ENCODE results near the gene EBF4.
A peak's percentile ranks its signal among the peaks of the same experiment; 100 is the strongest.

Gene EBF4

DNA sequence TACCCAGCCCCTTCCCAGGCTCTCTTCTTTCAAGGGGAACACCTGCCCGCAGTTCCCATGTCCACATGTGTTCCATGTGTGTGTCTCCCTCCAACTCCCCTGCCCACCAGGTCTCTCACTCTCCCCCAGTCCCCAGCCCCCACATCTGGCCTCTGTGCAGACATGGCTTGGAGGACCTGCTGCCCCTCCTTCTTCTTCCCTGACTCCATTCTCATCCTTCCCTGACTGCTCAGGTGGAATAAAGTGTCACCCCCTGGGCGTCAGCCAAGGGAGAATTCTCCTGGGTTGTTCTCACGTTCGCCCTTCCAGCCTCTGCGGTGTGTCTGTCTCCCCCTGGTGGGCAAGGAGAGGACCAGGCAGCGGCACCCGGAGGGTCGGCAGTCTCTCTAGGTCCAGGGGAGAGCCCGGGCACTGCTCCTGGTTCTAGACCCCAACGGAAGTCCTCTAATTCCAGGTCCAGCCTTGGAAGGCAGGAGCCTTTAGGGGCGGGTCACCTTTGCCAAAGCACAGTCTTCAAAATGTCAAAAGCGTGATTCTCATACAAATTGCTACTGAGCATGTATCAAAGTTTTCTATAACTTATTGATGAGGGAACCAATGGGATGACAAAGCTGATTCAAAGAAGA lies 50.5 kb downstream of the EBF4 start:
- peak; percentile 79 for DNase-seq (ENCODE audit: low spot score)

DNA sequence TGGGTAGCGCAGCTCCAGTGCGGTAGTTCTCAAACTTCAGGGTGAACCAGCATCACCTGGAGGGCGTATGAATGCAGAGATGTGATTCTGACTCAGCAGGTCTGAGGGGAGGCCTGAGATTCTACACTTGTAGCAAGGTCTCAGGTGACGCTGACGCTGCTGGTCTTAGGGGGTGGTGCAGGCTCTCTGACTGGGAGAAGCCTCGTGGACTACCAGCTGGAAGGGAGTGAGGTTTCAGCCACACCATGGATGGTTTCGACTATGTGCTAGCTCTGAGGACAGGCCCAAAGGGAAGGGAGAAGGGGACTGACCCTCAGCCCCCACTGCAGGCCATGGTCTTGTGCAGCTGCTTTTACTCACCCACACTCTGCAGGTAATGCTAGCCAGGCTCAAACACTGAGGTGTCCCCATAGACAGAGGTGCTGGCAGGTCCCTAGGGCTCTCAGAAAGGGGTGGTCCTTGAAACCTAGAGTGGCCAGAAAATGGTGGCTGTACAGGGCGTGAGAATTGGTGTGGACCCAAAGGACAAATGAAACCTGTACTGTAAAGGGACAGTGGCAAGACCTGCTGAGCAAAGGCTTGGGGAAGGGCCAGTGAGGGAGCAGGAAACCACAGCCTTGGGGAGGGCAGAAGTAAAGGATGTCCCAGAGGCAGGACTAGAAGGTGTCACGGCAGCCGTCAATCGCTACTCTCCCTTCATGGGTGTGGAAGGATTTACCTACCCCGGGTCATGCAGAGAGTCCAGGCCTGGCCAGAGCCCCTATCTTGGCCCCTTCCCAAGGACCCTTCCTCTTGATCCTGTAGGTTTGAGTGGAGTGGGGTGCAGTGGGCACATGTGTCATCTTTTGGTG lies 52.7 kb downstream of the EBF4 start:
- DNase-seq (ENCODE audit: low spot score), result no peak

DNA sequence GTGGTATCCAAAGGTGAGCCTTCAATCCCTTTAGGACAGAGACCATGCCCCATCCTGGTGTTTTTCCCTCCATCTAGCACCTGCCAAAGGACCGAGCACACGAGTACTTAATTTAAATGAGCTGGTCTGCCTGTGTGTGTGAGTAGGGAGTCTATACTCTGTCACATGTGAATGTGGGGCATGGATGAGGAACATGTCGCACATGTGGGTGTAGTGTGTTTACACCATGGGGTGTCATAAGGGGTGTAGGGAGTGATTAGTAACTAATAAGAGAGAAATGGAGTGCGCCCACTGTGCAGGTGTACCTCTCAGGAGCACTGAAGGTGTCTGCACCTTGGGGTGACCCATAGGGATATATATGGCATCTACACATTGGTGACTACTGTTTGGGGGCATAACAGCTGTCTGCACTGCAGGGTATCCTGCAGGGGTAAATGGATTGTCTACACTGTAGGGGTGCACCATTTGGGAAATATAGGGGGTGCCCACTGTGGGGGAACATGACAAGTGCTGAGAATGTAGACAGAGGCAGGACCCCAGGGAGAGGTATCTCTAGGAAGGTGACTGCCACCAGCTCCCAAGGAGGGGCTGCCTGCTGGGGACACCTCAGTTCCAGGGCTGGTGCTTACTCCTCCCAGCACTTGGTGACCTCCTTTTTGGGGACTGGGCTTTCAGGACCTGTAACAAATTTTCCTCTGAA lies 53.5 kb downstream of the EBF4 start:
- no peak for DNase-seq (ENCODE audit: low spot score)

DNA sequence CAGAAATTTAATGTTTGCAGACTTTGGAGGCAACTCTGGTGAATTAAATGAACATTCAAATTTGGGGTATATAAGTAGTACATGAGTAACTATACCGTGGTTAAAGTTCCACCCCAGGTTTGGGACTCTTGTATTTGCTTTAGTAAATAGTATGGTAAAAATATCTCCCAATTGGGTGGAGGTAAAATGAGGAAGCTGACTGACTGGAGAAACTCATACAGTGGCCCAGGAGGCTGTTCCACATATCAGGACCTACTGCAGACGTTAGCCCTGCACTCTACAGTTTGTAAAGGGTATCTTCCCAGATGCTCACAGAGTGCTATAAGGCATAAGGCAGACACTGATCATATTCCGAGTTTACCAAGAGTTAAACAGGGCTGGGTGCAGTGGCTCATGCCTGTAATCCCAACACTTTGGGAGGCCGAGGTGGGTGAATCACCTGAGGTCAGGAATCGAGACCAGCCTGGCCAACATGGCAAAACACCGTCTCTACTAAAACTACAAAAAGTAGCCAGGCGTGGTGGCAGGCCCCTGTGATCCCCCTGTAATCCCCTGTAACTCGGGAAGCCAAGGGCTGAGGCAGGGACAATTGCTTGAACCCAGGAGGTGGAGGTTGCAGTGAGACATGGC lies 54.2 kb downstream of the EBF4 start:
- no peak for DNase-seq (ENCODE audit: low spot score)

DNA sequence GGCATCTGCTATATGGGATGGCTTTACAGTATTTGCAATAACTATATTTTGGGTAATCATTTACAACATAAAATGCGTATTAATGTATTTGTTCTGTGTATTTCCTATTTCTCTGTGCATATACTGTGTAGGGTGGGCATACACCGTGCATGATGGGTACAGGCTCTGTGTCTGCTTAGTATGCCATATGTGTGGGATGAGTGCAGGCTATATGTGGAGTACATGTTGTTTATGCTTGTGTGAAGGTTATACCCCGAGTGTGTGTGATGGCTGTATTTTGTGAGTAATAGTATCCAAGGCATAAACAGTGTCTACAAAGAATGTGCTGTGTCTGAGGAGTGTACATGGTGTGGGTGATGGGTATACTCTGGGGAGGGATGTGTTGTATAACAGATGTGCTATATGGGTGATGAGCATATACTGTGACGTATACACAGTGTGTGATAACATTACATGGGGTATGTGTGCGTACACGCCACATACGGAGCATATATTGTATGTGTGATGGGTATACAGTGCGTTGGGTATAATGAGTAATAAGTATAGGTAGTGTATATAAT lies 55.2 kb downstream of the EBF4 start:
- no peak for DNase-seq (ENCODE audit: low spot score)

DNA sequence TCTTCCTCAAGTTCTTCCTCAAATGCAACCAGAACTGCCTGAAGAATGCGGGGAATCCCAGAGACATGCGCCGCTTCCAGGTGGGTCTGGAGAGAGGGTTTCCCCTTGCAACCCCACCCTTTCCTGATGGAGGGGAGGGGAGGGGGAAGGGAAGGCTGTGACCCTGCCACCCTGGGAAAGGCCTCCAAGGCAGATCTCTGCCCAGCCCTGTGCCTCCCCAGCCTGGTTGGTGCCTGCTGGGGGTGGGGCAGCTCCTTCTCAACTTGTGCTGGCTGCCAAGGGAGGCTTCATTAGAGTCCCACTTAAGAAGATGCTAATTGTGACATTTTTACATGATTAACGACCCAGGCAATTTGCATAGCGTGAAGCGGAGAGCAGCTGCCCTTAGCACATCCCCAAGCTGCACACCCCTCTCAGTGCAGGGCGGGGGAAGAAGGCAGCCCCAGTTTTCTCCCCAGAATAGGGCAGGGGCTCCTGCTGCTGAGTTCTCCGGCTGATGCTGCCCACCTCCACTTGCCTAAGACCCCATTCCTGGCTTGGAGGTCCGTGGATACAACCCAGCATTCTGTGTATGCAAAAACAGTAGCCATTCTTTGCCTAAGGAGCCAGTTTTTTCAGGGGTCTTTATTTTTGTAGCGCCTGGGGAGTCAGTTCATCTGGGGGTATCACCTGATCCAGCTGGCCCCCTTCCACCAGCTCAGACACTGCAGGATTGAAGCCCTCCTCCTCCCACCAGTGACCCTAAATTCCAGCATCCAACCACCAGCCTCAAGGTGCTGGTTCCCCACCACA lies 56.2 kb downstream of the EBF4 start:
- DNase-seq (ENCODE audit: low spot score), result no peak

DNA sequence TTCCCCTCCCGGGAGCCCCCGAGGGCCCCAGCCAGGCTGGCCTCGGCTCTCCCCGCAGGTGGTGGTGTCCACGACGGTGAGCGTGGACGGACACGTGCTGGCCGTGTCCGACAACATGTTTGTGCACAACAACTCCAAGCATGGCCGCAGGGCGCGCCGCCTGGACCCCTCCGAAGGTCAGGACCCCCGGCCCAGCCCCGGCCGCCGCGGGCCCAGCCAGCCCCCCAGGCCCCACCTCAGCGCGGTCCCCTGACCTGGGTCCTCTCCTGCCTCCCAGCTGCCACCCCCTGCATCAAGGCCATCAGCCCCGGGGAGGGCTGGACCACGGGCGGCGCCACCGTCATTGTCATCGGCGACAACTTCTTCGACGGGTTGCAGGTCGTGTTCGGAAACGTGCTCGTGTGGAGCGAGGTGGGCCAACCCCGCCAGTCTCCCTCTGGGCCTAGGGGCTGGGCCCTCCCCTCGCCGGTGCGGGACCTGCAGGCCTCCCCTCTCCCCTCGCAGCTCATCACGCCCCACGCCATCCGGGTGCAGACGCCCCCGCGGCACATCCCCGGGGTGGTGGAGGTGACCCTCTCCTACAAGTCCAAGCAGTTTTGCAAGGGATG lies 56.9 kb downstream of the EBF4 start:
- DNase-seq (ENCODE audit: low spot score), result no peak

DNA sequence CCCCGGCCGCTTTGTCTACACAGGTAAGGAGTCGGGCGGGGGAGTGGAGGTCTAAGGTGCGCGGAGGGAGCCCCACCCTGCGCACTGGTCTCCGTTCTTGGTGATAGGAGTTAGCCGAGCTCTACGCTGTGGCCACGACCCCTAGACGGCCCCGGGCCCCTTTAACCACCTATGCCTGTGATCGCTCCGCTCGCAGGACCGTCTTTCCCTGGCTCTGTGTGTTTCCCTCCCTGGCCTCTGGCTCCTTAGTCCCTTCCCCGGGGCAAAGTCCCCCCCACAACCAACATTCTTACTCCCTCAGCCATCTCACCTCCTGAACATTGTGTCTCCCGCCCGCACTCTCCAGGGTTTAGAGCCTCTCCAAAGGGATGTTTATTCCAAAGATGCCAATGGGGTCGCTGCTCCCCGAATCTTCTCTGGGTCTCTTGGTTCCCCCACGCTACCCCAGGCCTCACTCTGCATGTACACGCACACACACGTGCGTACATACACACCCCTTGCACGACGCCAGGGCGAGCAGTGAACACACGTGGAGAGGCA lies 57.4 kb downstream of the EBF4 start:
- DNase-seq (ENCODE audit: low spot score), result no peak

DNA sequence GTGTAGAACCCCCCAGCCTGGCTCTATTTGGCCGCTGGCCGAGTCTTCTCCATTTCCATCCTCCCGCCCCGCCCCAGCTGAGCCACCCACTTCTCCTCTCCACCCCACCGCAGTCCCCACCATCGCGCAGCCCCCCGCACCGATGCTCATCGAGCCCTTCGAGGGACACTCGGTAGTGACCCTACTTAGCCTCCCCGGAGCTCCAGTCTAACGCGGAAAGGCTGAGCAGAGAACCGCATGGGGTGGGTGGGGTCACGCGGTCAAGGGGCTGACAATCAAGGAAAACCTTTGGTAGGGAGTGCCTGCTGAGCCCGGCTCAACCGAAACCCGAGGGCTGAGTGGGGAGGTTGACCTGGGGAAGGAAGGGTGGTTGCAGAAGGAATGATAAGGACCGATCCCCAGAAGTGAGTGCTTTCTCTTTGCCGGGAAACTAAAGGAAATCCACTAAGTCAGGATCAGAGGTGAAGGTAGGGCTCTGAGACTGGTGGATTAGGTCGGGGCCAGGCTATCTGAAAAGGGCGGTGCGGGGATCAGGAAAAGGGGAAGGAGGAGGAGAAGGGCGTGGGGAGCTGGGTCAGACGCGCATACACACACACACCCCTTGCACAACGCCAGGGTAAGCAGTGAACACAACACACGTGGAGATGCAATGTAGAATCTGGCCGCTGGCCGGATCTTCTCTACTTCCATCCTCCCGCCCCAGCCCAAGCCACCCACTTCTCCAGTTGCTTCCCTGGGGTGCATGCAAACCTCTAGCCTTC lies 58.1 kb downstream of the EBF4 start:
- DNase-seq (ENCODE audit: low spot score), result peak; percentile 50

DNA sequence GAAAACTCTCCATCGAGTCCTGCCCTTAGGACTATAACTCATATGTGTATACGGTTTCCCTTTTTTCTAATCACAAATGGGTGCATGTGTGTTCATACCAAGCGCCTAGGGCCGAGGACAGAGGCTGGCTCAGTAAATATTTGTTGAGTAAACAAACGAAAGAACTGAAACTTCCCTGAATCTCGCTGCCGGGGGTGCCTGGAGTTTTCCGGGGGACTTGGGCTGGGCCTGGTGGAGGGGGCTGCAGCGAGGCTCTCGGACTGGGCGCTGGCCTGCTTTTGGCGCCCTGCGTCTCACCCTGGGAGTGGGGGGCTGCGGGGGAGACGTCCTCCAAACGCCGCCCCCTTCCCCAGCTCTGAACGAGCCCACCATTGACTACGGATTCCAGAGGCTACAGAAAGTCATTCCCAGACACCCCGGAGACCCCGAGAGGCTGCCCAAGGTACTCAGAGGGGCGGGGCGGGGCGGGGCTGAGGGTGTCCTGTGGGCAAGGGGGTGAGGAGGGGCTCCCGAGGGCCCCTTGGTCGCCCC lies 58.8 kb downstream of the EBF4 start:
- DNase-seq (ENCODE audit: low spot score), result no peak

DNA sequence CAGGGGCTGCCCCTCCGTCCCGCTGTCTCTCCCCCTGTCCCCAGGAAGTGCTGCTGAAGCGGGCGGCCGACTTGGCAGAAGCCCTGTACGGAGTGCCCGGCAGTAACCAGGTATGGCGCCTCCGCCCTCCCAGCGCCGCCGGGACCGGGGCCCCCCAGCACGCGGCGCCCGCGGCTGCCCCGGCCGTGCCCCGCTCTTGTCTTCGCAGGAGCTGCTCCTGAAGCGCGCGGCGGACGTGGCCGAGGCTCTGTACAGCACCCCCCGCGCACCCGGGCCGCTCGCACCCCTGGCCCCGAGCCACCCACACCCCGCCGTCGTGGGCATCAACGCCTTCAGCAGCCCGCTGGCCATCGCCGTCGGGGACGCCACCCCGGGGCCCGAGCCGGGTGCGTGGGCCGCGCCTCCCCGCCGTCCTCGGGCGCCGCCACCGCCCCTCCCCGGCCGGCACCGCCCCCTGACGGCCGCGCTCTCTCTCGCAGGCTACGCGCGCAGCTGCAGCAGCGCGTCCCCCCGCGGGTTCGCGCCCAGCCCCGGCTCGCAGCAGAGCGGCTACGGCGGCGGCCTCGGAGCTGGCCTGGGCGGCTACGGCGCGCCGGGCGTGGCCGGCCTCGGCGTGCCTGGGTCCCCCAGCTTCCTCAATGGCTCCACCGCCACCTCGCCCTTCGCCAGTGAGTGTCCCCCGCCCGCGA lies 59.4 kb downstream of the EBF4 start:
- DNase-seq (ENCODE audit: low spot score), result peak; percentile 78

DNA sequence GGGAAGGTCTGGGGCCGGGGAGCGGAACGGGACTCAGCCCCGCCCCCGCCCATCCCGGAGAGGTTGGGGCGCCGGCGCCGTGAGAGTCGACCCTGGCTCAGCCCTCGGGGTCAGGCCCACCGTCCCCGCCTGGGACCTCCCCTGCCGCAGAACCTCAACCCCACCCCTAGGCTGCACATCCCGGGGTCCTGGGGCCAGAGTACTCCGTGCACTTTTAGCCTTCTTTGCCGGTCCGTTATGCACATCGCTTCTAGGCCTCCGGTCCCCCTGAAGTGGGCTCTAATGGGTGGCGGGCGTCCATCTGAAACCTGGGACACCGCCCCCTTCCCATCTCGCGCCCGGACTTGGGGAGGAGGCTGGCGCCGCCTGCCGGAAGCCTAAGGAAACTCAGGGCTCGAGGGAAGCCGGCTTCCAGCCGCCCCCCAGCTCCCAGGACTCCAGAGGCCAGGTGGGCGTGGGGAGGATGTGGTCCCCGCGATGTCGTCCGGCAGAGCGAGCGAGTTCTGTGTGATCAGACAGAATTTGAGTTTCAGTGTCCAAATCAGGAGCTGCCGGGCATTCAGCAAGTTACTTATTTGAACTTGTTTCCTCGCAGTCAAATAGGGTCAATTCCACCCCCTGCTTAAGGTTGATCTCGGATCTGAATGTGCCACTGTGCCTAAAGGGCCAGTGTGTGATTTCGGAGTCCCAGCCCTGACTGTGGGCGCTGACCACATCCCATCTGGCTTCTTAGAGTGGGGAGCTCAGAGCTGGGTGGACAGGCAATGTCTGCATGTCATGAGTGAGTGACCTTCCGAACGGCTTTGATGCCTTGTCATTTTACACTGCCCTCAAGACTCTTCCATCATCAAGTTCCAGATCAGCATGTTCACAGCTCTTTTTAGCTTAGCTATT lies 60.2 kb downstream of the EBF4 start:
- DNase-seq (ENCODE audit: low spot score), result peak; percentile 73

DNA sequence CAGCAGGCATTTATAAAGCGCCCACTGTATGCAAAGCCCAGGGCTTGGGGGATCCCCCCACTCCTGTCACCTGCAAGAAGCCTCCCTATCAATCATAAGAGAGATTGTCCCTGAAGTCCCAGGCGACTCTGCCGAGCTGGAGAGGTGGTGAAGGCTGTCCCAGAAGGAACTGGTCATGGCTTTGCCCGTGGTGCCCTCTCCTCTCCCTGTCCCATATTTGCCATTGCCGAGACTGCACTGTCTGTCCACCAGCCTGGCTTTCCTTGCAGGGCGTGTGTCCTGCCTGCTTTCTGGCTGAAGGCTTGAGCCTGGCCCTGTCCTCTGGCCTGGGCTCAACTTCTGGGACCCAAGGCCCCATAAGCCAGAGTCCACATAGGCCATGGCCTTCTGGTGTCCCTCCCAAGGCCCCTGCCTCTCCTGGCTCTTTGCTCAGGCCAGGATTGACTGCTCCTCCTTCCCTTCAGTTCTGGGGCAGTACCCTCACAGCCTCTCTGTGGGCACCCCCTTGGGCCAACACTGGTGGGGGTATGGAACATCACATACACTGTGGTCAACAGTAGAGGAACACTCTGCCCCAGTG lies 61.0 kb downstream of the EBF4 start:
- no peak for DNase-seq (ENCODE audit: low spot score)

DNA sequence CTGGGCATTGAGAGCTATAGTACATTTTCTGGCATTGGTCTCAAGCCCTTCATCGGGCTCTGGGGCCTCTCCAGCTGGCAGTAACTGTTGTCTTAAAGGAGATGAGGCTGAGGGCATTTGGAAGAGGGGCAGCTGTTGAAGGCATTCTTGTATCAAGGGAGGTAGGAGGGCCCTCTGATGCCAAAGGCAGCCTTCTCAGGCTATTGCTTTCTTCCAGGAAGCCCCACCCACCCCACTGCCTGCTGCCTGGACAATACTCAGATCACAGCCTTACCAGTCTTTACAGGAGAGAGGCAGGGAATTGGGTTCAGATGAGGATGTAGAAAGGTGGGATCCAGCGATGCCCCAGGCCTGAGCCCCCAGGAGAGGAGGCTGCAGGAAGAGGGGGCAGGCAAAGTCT lies 61.8 kb downstream of the EBF4 start:
- no peak for DNase-seq (ENCODE audit: low spot score)

DNA sequence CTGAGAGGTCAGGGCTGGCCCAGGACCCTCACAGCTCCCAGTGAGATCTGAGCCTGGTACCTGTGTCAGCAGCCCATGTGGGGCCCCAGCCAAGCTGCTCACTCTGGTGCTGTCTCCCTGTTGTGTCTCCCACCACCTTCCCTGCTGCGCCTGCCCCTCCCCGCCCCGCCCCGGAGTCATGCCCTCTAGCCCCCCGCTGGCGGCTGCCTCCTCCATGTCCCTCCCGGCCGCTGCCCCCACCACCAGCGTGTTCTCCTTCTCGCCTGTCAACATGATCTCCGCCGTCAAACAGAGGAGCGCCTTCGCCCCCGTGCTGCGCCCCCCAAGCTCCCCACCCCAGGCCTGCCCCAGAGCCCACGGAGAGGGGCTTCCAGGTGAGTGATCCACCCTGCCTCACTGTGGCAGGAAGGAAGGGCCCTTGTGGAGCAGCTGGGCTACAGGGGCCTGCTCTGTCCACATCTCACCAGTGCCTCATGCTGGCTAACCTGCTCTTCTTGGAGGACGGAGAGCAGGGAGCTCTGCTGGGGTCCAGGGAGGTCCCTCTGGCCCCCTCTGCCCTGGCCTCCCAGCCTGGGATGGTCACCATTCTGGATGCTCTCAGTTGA lies 63.0 kb downstream of the EBF4 start:
- no peak for DNase-seq (ENCODE audit: low spot score)

DNA sequence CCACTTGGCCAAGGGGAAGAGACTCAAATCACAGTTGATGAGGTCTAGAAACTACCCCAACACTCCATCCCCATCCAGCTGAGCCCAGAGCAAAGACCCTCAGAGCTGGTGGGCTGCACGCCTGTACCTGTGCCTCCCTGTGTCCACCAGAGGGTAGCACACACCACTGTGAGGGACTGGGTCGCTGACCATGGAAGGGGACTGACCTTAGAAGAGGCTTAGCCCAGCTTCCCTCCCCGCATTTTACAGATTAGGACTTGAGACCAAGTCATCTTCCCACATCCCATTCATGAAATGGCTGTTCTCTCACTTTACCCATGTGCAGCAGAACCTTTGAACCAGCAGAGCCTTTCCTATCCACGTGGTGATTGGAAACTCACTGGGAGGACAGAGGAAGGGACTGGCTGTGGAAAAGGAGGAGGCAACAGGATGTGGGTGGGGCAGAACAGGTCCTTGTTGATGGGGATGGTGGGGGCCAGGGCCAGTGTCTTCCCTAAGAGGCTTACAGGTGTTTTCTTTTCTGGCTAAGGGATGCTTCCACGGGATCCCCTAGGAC lies 63.6 kb downstream of the EBF4 start:
- DNase-seq (ENCODE audit: low spot score), result peak; percentile 79

DNA sequence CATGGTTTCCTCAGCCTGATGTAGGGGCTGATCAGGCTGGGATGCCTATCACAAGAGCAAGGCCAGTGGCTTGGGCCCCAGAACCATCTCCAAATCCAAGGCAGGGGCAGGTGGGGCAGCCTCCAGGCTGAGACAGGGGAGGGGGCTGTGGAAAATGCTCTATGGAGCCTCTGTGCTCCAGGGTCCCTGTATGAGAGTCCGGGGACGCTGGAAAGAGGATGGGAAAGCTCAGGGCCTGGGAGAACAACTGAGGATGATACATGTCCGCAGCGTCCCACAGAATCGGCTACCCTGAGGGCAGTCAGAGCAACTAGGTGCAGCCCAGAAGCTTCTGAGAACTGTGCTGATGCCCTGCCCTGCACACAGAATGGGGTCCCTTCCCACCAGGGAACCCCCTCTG lies 64.4 kb downstream of the EBF4 start:
- peak; percentile 8 for DNase-seq (ENCODE audit: low spot score)

All from AG08396 (cell line).